SK-N-SH (cell line): ENCODE results near the gene FLT3LG. TPM values are rescaled to one million over a fixed set of nuclear protein-coding genes. Genes with fewer than 3 reads are reported as not detected.
A peak's percentile ranks its signal among the peaks of the same experiment; 100 is the strongest.

Source experiments
- CTCF ChIA-PET: fragments of 300-600, 350-600 bp; formaldehyde crosslinking; extraction: SDS; loops from one replicate; lab custom pipeline; 2021; lab: Yijun Ruan, JAX
- POLR2A ChIA-PET: fragments of 350-600 bp; sonication (Branson Sonifier 250); formaldehyde crosslinking; extraction: SDS; loops from one replicate; lab custom pipeline; 2020; ENCODE audit warnings: antibody characterized with exemption, inconsistent platforms; lab: Yijun Ruan, JAX
- DNase-seq: peaks from one replicate; pipeline ENCODE4 v3.0.0; 2012
- H2AFZ ChIP-seq: fragments of 200-600 bp; sonication (generic); 2 replicates; pipeline ENCODE4 v1.8.1; 2016; ENCODE audit warnings: antibody characterized with exemption, mild to moderate bottlenecking, low read depth
- H3F3A ChIP-seq: fragments of 200-600 bp; sonication (generic); replicated peaks from 2 replicates; pipeline ENCODE3; 2016; ENCODE audit warnings: antibody characterized with exemption, mild to moderate bottlenecking; ENCODE audit not compliant: insufficient read depth
- H3K27ac ChIP-seq, 2 experiments: fragments of 200-500 bp in 1 of 2; fragments of 200-600 bp in 1 of 2; sonication (Bioruptor generic) in 1 of 2; sonication (generic), shearing (Covaris generic) in 1 of 2; 2 replicates each; pipeline versions ENCODE4 v1.5.1 to v1.6.1; 2014 to 2016; ENCODE audit warnings: low read depth in 2 of 2, inconsistent platforms in 1 of 2, low read length in 1 of 2, mild to moderate bottlenecking in 1 of 2, mixed read lengths in 1 of 2
- H3K27me3 ChIP-seq: fragments of 200-600 bp; sonication (generic), shearing (Covaris generic); 2 replicates; pipeline ENCODE4 v1.6.1; 2016; ENCODE audit warnings: mixed run types; ENCODE audit not compliant: insufficient read depth
- H3K36me3 ChIP-seq, 2 experiments: fragments of 200-500 bp in 1 of 2; fragments of 200-600 bp in 1 of 2; sonication (Bioruptor generic) in 1 of 2; sonication (generic) in 1 of 2; replicated peaks in 1 of 2; 2 replicates each; pipeline versions ENCODE3 to v1.5.1; 2014 to 2016; ENCODE audit warnings: low read length in 1 of 2, mild to moderate bottlenecking in 1 of 2; ENCODE audit not compliant: insufficient read depth in 2 of 2, control insufficient read depth in 1 of 2
- H3K4me1 ChIP-seq, 2 experiments: fragments of 200-500 bp in 1 of 2; fragments of 200-600 bp in 1 of 2; sonication (Bioruptor generic) in 1 of 2; sonication (generic), shearing (Covaris generic) in 1 of 2; 2 replicates each; pipeline versions ENCODE4 v1.5.1 to v1.6.1; 2014 to 2016; ENCODE audit warnings: low read depth in 1 of 2, low read length in 1 of 2, mixed run types in 1 of 2; ENCODE audit not compliant: insufficient read depth in 2 of 2, control insufficient read depth in 1 of 2
- H3K4me2 ChIP-seq: fragments of 200-600 bp; sonication (generic), shearing (Covaris generic); 2 replicates; pipeline ENCODE4 v1.6.1; 2017; ENCODE audit warnings: mixed run types
- H3K4me3 ChIP-seq, 2 experiments: fragments of 200-500 bp in 1 of 2; fragments of 200-600 bp in 1 of 2; sonication (Bioruptor generic) in 1 of 2; sonication (generic), shearing (Covaris generic) in 1 of 2; 2 replicates each; pipeline versions ENCODE4 v1.5.1 to v1.8.1; 2014 to 2016; ENCODE audit warnings: low read depth in 2 of 2, inconsistent platforms in 1 of 2, low read length in 1 of 2, mild to moderate bottlenecking in 1 of 2, mixed read lengths in 1 of 2, moderate library complexity in 1 of 2
- H3K79me2 ChIP-seq: fragments of 200-600 bp; sonication (generic); 2 replicates; pipeline ENCODE4 v1.8.1; 2017; ENCODE audit warnings: mild to moderate bottlenecking; ENCODE audit not compliant: insufficient read depth
- H3K9ac ChIP-seq: fragments of 200-600 bp; sonication (generic); 2 replicates; pipeline ENCODE4 v1.6.1; 2017; ENCODE audit warnings: mixed run types
- H3K9me2 ChIP-seq: fragments of 200-600 bp; sonication (generic); 2 replicates; pipeline ENCODE4 v1.6.1; 2017; ENCODE audit warnings: mixed run types
- H3K9me3 ChIP-seq: fragments of 200-600 bp; sonication (generic); 2 replicates; pipeline ENCODE4 v1.6.1; 2017; ENCODE audit warnings: mixed run types, mild to moderate bottlenecking, moderate library complexity
- H4K20me1 ChIP-seq: fragments of 200-600 bp; sonication (generic); 2 replicates; pipeline ENCODE4 v1.6.1; 2017; ENCODE audit warnings: mild to moderate bottlenecking, mixed run types; ENCODE audit not compliant: insufficient read depth
- ELF1 ChIP-seq: IDR thresholded peaks from 2 replicates; pipeline ENCODE4 v1.4.0; 2012
- FOSL2 ChIP-seq: IDR thresholded peaks from 2 replicates; pipeline ENCODE4 v1.4.0; 2012; ENCODE audit warnings: low read depth, mild to moderate bottlenecking, moderate library complexity, borderline replicate concordance
- GABPA ChIP-seq: IDR thresholded peaks from 2 replicates; pipeline ENCODE4 v1.4.0; 2012; ENCODE audit warnings: low read depth, mild to moderate bottlenecking
- MXI1 ChIP-seq: IDR thresholded peaks from 2 replicates; pipeline ENCODE4 v1.6.1; 2012; ENCODE audit warnings: mild to moderate bottlenecking, low read depth, low read length, improper control_type of control experiment
- NFIC ChIP-seq: IDR thresholded peaks from 2 replicates; pipeline ENCODE4 v1.4.0; 2012; ENCODE audit warnings: borderline replicate concordance
- NRF1 ChIP-seq: IDR thresholded peaks from 2 replicates; pipeline ENCODE4 v1.6.1; 2012; ENCODE audit warnings: low read depth, mild to moderate bottlenecking, low read length
- POLR2AphosphoS5 ChIP-seq: IDR thresholded peaks from 2 replicates; pipeline ENCODE4 v1.6.1; 2012; ENCODE audit warnings: low read depth, low read length
- RFX5 ChIP-seq: IDR thresholded peaks from 2 replicates; pipeline ENCODE4 v1.6.1; 2012; ENCODE audit warnings: mild to moderate bottlenecking, improper control_type of control experiment, low read length
- TCF12 ChIP-seq: IDR thresholded peaks from 2 replicates; pipeline ENCODE4 v1.4.0; 2012
- WGBS: methylation state at CpG from one replicate; pipeline ENCODE4 v1.1.6; 2017; ENCODE audit warnings: low lambda C conversion rate; 5-methylcytosine and 5-hydroxymethylcytosine counted together
- polyA plus RNA-seq, 3 experiments: library from polyadenylated mRNA; depleted of rRNA; stranded (reverse); fragments of >200 nt; gene quantifications; 2 replicates each; pipeline ENCODE4 v1.2.3, GENCODE V29; 2012
- TF ChIP-seq, protein P1 (sequence below): fragments of 150-350 bp; IDR thresholded peaks from 2 replicates; pipeline ENCODE4 v1.6.1; 2016; ENCODE audit warnings: mild to moderate bottlenecking, low read depth, low read length

FLT3LG gene
- polyA plus RNA-seq, 1 of the 3 experiments (the other 2 are of a cell fraction) = 6.4 TPM

DNA sequence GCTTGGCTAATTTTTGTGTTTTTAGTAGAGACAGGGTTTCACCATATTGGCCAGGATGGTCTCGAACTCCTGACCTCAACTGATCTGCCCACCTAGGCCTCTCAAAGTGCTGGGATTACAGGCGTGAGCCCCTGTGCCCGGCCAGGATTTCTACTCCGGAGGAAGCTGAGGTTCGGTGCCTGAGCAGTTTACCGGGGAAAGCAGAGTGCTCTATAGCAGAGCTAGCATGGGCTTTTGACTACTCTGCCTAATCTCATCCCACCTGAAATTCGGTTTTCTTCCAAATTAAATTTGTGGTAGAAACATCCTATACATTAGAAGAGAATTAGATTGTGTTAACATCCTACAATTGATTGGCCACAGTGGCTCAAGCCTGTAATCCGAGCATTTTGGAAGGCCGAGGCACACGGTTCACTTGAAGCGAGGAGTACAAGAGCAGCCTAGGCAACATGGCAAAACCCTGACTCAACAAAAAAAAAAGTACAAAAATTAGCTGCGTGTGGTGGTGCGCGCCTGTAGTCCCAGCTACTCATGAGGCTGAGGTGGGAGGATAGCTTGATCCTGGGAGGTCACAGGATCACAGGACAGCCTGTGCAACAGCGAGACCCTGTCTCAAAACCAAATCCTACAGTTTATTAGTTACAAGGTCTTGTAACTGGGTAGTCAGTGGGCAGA is 15.0 kb downstream of the FLT3LG start:
- Histone ChIP-seq H3F3A (peaks cover 59% of the 10 kb centered on the region), H3K4me3 (peak overlapping the region; percentile 86 to 92), H3K27me3 (no peaks in the 10 kb centered on the region), H2AFZ (no peak overlapping the region), H3K9me3 (no peaks in the 10 kb centered on the region), H3K36me3 (peaks cover 36 to 48% of the 10 kb centered on the region in 2 experiments), H3K79me2 (peaks cover 38% of the 10 kb centered on the region), H3K4me2 (peak overlapping the region; percentile 92), H3K9me2 (no peaks in the 10 kb centered on the region), H3K4me1 (peaks cover 0 to 21% of the 10 kb centered on the region in 2 experiments; a peak in 1 of 4 replicates), H3K9ac (peak overlapping the region; percentile 98), H3K27ac (peak overlapping the region; percentile 13 to 80), H4K20me1 (peaks cover 32% of the 10 kb centered on the region)
- TF ChIP-seq TCF12 = no peak
- no peak for TF ChIP-seq RFX5
- no peak for TF ChIP-seq ELF1
- TF ChIP-seq GABPA = no peak
- TF ChIP-seq, protein P1, sequence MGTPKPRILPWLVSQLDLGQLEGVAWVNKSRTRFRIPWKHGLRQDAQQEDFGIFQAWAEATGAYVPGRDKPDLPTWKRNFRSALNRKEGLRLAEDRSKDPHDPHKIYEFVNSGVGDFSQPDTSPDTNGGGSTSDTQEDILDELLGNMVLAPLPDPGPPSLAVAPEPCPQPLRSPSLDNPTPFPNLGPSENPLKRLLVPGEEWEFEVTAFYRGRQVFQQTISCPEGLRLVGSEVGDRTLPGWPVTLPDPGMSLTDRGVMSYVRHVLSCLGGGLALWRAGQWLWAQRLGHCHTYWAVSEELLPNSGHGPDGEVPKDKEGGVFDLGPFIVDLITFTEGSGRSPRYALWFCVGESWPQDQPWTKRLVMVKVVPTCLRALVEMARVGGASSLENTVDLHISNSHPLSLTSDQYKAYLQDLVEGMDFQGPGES = no peak
- no peak for TF ChIP-seq NFIC
- TF ChIP-seq FOSL2 = no peak
- TF ChIP-seq NRF1 = no peak
- ChIA-PET POLR2A (interaction anchor here (0.6 to 1.1 kb wide), 4 partner anchors 43 to 490 kb away, joined by 3 read pairs; no protein-coding TSS in a partner anchor), CTCF (interaction anchor here (1.0 to 3.4 kb wide), 3 partner anchors 17 to 81 kb away, joined by 3 to 12 read pairs (median 4); no protein-coding TSS in a partner anchor)
- DNase-seq = no peak
- WGBS = 9% methylated on average over 15 of the region's 15 CpGs

DNA sequence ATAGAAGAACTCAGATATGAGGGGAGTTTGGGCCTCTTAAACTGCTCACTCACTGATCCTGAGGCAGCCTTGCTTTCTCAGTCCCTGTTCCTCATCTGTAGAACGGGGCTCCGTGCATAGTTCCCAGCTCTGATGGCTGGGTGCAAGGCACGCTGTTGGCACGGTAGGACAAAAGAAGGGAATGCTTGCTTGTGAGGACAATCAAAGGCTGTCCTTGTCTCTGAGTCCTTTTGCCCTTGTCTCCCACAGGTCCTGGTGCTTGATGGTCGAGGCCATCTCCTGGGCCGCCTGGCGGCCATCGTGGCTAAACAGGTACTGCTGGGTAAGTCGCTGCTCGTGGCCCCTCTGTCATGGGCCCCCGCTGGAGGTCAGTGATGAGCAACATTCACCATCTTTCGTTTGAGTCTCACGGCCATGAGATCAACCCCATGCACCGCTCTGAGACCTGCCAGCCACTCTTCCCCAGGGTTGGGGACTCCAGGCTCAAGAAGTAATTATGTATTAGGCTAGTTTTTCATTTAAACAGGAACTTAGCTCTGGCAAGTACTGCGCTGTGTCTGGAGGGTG is 15.7 kb downstream of the FLT3LG start:
- peaks cover 32% of the 10 kb centered on the region for H4K20me1 ChIP-seq
- WGBS = 58% methylated on average over 12 of the region's 15 CpGs
- no peak for DNase-seq

More for the DNA sequence above, 15.7 kb downstream of the FLT3LG start:
- H3K27ac ChIP-seq = peak overlapping the region; percentile 13 to 80
- ChIA-PET CTCF (interaction anchor here (1.0 to 3.4 kb wide), 2 partner anchors 57 to 80 kb away, joined by 4 to 12 read pairs; no protein-coding TSS in a partner anchor), POLR2A (interaction anchor here (0.6 kb wide), 2 partner anchors 92 to 490 kb away, joined by 3 read pairs; no protein-coding TSS in a partner anchor)
- no peak overlapping the region for H2AFZ ChIP-seq
- peaks cover 36 to 48% of the 10 kb centered on the region in 2 experiments for H3K36me3 ChIP-seq
- H3K9me3 ChIP-seq = no peaks in the 10 kb centered on the region
- TF ChIP-seq POLR2AphosphoS5 = peak; percentile 44; the same call in 1 of the 2 replicates
- TF ChIP-seq MXI1 = no peak
- H3K9ac ChIP-seq = peak overlapping the region; percentile 98
- no peaks in the 10 kb centered on the region for H3K27me3 ChIP-seq
- peak overlapping the region; percentile 92 for H3K4me2 ChIP-seq
- peaks cover 65% of the 10 kb centered on the region for H3F3A ChIP-seq
- H3K9me2 ChIP-seq = no peaks in the 10 kb centered on the region
- peaks cover 0 to 21% of the 10 kb centered on the region in 2 experiments; a peak in 1 of 4 replicates for H3K4me1 ChIP-seq
- H3K79me2 ChIP-seq = peaks cover 38% of the 10 kb centered on the region
- peak overlapping the region; percentile 86 to 92 for H3K4me3 ChIP-seq
